Small intestine (tissue), 7 donors: ENCODE data around the gene STAT5A. TPM values are rescaled to one million over a fixed set of nuclear protein-coding genes. Genes with fewer than 3 reads are reported as not detected.

Experiments used
- DNase-seq, 2 donors: peaks; one replicate each; pipeline versions ENCODE4 v3.0.0 to v3.0.0-alpha.2; 2013
- FAIRE-seq: peaks from 2 replicates; lab custom pipeline; 2012; peaks lifted over from hg19 to GRCh38; lab: Jason Lieb, UNC
- H3K27ac ChIP-seq, 3 donors: one replicate each; pipeline ENCODE4 v1.5.1; 2013; ENCODE audit warnings: low read length in 2 of 3, mild to moderate bottlenecking in 2 of 3, control low read depth in 1 of 3, inconsistent platforms in 1 of 3, low read depth in 1 of 3, moderate library complexity in 1 of 3
- H3K27me3 ChIP-seq, 3 donors: one replicate each; pipeline ENCODE4 v1.6.1; 2013; ENCODE audit warnings: low read length in 3 of 3, inconsistent platforms in 1 of 3; ENCODE audit not compliant: control insufficient read depth in 3 of 3, insufficient read depth in 3 of 3
- H3K36me3 ChIP-seq, 3 donors: one replicate each; pipeline ENCODE4 v1.6.1; 2013; ENCODE audit warnings: low read length in 3 of 3, inconsistent platforms in 1 of 3, low read depth in 1 of 3, mild to moderate bottlenecking in 1 of 3, moderate library complexity in 1 of 3; ENCODE audit not compliant: control insufficient read depth in 3 of 3, insufficient read depth in 2 of 3
- H3K4me1 ChIP-seq, 3 donors: one replicate each; pipeline ENCODE4 v1.6.1; 2013; ENCODE audit warnings: low read length in 2 of 3, inconsistent platforms in 1 of 3, low read depth in 1 of 3, mild to moderate bottlenecking in 1 of 3, moderate library complexity in 1 of 3; ENCODE audit not compliant: control insufficient read depth in 3 of 3, insufficient read depth in 2 of 3
- H3K4me3 ChIP-seq, 3 donors: one replicate each; pipeline ENCODE4 v1.5.1; 2013; ENCODE audit warnings: low read length in 3 of 3, control low read depth in 1 of 3, inconsistent platforms in 1 of 3, low read depth in 1 of 3, mild to moderate bottlenecking in 1 of 3, moderate library complexity in 1 of 3
- H3K9me3 ChIP-seq, 2 donors: one replicate each; pipeline ENCODE4 v1.6.1; 2013; ENCODE audit warnings: low read depth in 1 of 2, low read length in 1 of 2; ENCODE audit not compliant: control insufficient read depth in 2 of 2, insufficient read depth in 1 of 2
- whole genome bisulfite sequencing, 3 donors: extraction: QIAGEN DNeasy Blood & Tissue Kit; methylation state at CpG; one replicate each; pipeline ENCODE4 v1.1.7; 2013; 5-methylcytosine and 5-hydroxymethylcytosine counted together
- polyA plus RNA-seq, 4 donors: library from polyadenylated mRNA; stranded (reverse) in 3 of 4; unstranded in 1 of 4; fragments of 200-250 nt in 3 of 4; fragments of 120-200 nt in 1 of 4; gene quantifications; one replicate each; pipeline versions ENCODE4 v1.2.1 to v1.2.3, GENCODE V29; 2013
- donor health status: healthy with polysubstance abuse.
- donor health status: control.
- donor health status: control.
- donor health status: Bipolar disorder and iron deficiency.
- donor health status: healthy.

The STAT5A gene
- polyA plus RNA-seq, 4 donors: 2.7 to 18.3 (median 12.1) TPM

DNA sequence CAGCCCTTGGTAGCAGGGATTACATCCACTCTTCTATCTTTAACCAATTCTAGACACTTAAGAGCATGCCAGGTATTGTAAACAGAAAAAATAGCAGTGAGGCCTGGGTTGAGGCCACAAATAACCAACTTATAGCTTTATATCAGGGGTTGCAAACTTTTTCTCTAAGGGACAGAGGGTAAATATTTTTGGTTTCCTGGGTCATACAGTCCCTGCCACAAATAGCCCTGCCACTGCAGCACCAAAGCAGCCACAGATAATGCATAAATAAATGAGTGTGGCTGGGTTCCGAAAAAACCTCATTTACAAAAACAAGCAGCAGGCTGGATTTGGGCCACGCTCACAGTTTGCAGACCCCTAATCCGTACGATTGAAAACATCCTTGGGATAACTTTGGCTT lies 53.3 kb downstream of the STAT5A start:
- H3K27ac ChIP-seq: no peak overlapping the region
- FAIRE-seq: no peak
- WGBS, 3 donors: 78 to 93% (median 86%) methylated on average over 4 of the region's 4 CpGs

DNA sequence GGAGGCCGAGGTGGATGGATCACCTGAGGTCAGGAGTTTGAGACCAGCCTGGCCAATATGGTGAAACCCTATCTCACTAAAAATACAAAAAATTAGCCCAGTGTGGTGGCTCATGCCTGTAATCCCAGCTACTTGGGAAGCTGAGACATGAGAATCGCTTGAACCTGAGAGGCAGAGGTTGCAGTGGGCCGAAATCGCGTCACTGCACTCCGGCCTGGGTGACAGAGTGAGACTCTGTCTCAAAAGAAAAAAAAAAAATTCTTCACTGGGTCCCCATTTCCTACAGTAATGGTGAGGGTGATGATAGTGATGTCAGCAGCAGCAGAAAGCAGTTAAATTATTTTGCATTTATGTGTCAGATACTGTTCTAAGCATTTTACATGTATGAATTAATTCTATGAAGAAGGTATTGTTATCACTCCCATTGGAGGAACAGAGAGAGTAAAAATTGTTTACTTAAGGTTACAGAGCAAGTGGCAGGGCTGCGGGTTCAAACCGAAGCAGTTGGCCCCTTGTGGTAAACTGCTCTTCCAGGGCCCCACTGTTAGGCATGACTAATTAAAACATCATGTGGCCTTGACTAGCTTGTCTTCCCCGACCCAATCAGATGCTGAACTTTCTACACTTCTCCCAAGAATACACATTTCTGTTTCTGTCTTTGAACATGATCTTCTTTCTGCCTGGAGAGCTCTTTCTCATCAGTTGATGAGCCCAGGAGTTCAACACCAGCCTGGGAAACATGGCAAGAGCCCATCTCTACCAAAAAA lies 54.1 kb downstream of the STAT5A start:
- Histone ChIP-seq H3K4me1 (peaks cover 0 to under 1% (median 0%) of the 10 kb centered on the region in 3 donors), H3K36me3 (peaks cover 2 to 65% (median 21%) of the 10 kb centered on the region in 3 donors), H3K9me3 (no peaks in the 10 kb centered on the region), H3K4me3 (no peak overlapping the region), H3K27me3 (no peaks in the 10 kb centered on the region), H3K27ac (peak overlapping the region in 1 of 3 donors; percentile 42)
- DNase-seq (peak in 1 of 2 donors; percentile 22), FAIRE-seq (no peak)
- WGBS, 3 donors: 66 to 90% (median 83%) methylated on average over 9 of the region's 9 CpGs

More for the DNA sequence above, 53.3 kb downstream of the STAT5A start:
- Histone ChIP-seq H3K27me3 (no peaks in the 10 kb centered on the region), H3K4me3 (no peak overlapping the region), H3K4me1 (no peaks in the 10 kb centered on the region), H3K9me3 (no peaks in the 10 kb centered on the region), H3K36me3 (peaks cover 2 to 71% (median 21%) of the 10 kb centered on the region in 3 donors)
- DNase-seq: no peak

DNA sequence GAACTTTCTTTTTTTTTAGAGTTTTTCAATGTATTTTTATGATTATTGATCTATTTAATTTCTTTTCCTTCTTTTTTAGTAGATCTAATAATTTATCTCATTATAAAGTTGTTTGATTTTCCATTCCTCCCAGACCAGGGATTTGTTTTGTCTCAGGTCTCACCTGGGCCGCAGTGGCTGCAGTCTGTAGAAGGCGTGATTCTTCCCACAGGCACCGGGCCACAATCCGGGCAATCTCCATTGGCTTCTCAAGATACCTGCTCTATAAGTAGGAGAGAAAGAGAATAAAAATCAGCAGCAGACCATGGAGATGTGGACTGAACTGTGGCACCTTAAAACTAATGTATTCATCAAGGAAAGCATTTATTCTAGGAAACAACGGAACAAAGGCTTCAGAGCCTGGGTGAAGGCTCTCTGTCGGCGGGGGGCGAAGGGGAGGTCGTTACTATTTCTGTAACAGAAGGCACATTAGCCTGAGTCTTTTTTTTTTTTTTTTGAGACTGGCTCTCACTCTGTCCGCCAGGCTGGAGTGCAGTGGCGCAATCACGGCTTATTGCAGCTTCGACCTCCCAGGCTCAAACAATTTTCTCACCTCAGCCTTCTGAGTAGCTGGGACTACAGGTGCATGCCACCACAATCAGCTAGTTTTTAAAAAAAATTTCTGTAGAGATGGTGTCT lies 57.2 kb downstream of the STAT5A start:
- DNase-seq (no peak), FAIRE-seq (no peak)
- Histone ChIP-seq H3K4me3 (no peak overlapping the region), H3K27me3 (no peaks in the 10 kb centered on the region), H3K4me1 (peaks cover 3 to 7% (median 4%) of the 10 kb centered on the region in 3 donors), H3K9me3 (no peaks in the 10 kb centered on the region), H3K27ac (no peak overlapping the region), H3K36me3 (peaks cover 0 to 59% (median 19%) of the 10 kb centered on the region in 3 donors)
- 89 to 93% (median 91%) methylated on average over 13 of the region's 13 CpGs for WGBS, 3 donors

DNA sequence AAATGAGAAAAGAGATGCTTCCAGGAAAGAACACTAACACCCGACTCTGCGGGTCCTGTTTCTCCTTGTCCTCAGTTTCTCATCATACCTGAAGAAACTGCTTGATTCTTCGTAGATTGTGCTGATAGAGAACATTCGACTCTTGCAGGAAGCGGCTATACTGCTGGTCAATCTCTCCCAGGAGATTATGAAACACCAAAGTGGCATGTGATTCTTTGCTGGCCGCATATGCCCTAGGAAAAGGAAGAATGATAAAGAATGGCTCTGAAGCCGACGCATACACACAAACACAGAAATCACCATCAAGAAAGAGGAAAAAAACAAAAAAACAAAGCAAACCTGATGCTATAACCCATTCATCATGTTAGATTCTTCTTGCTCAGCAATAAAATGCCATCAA lies 58.2 kb downstream of the STAT5A start:
- H3K27ac ChIP-seq: no peak overlapping the region
- no peaks in the 10 kb centered on the region for H3K9me3 ChIP-seq
- no peak overlapping the region for H3K4me3 ChIP-seq
- peaks cover 3 to 7% (median 4%) of the 10 kb centered on the region in 3 donors for H3K4me1 ChIP-seq
- peaks cover 0 to 56% (median 19%) of the 10 kb centered on the region in 3 donors for H3K36me3 ChIP-seq
- DNase-seq: no peak
- WGBS, 3 donors: 91 to 95% (median 94%) methylated on average over 8 of the region's 8 CpGs
- FAIRE-seq: no peak
- H3K27me3 ChIP-seq: no peaks in the 10 kb centered on the region

DNA sequence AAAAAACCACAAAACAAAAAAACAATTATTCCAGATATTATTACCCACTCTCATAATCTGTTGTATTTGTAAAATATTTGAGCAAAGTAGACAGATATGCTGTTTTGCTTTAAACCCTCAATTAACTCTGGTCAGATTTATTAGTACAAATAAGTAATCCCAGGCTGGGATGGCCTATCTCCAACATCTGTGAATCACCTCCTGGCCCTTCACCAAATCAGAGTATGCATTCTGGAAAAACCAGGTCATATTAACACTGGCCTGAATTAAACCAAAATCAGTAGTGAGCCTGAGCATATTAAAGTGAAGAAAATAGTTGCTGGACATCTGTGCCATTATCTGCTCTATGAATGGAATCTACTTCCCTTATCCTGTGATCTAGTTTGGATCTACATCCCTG lies 58.9 kb downstream of the STAT5A start:
- peak overlapping the region in 1 of 3 donors; percentile 60 for H3K27ac ChIP-seq
- H3K4me3 ChIP-seq: no peak overlapping the region
- no peaks in the 10 kb centered on the region for H3K27me3 ChIP-seq
- H3K36me3 ChIP-seq: peaks cover 0 to 49% (median 19%) of the 10 kb centered on the region in 3 donors
- DNase-seq (peak in 1 of 2 donors; percentile 25), FAIRE-seq (no peak)
- H3K4me1 ChIP-seq: peaks cover 3 to 7% (median 4%) of the 10 kb centered on the region in 3 donors
- H3K9me3 ChIP-seq: no peaks in the 10 kb centered on the region

DNA sequence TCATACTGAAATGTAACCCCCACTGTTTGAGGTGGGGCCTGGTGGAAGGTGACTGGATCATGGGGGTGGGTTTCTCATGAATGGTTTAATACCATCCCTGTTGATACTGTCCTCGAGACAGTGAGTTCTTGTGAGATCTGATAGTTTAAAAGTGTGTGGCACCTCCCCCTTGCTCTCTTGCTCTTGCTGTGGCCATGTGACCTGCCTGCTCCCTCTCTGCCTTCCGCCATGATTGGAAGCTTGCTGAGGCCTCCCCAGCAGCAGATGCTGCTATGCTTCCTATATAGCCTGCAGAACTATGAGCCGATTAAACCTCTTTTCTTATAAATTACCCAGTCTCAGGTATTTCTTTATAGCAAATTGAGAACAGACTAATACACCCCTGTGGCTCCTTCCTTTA lies 59.3 kb downstream of the STAT5A start:
- Histone ChIP-seq H3K36me3 (peaks cover 0 to 45% (median 16%) of the 10 kb centered on the region in 3 donors), H3K9me3 (no peaks in the 10 kb centered on the region), H3K4me1 (peaks cover 3 to 7% (median 4%) of the 10 kb centered on the region in 3 donors), H3K27ac (peak overlapping the region in 1 of 3 donors; percentile 60), H3K27me3 (no peaks in the 10 kb centered on the region), H3K4me3 (no peak overlapping the region)
- FAIRE-seq (no peak), DNase-seq (no peak)
- 83 to 85% (median 84%) methylated on average over 3 of the region's 3 CpGs for WGBS, 3 donors

DNA sequence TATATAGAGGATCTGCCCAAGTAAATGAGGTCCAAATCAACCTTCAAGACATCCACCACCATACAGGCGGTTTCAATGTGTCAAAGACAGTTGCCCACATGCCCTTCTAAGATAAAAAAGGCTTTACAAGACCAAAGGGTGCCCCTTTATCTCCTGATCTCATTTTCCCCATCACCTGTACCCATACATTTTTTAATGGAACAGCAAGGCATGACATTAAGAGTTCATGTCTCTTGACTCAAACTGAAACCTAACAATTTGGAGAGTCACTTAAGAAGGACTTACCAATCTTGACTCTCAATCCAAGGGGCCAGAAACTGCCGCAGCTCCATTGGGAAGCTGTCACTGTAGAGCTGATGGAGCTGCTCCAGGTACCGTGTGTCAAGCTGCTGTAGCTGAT lies 59.8 kb downstream of the STAT5A start:
- peaks cover 3 to 7% (median 4%) of the 10 kb centered on the region in 3 donors for H3K4me1 ChIP-seq
- FAIRE-seq: no peak
- 90 to 98% (median 92%) methylated on average over 3 of the region's 3 CpGs for WGBS, 3 donors

DNA sequence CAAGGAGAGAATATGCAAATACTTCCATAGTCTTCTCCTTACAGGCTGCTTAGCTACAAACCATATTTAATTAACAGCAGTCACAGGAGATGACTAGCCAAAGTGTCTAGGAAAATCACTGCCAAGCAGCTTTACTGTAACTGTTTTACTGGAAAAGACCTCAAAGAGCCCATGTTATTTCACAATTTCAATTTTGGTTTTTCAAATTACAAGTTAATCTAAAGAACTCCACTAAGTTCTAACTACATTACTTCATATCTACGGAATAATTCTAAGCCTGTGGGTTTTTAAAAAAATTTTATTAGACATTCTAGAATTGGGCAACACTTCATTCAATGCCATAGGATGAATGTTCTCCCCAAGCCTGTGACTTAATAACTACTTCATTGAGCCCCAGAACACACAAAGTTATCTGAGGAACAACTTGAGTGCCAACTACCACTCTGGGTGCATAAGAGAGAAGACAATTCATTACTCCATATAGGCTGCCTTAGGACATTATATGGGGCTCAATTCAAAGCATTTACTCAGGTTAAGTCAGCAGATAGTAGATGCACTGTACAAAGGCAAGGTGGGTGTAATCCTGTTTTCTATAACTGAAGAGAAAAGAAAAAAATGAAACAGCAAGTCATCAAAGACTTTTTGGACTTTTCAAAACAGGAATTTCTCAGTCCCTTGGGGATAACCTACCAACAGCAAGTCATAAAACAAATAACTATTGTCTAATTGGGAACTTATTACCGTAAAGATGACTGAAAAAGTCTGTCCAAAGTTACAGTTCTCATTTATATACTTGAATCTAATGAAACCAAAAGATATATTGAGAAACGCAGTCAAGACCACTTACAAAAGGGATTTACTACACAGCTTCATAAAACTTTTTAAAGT lies 66.9 kb downstream of the STAT5A start:
- WGBS, 3 donors: 66 to 86% (median 73%) methylated on average over 3 of the region's 3 CpGs
- Histone ChIP-seq H3K9me3 (no peaks in the 10 kb centered on the region), H3K4me1 (peaks cover under 1 to 6% (median 1%) of the 10 kb centered on the region in 3 donors), H3K4me3 (no peak overlapping the region), H3K27me3 (no peaks in the 10 kb centered on the region), H3K27ac (peak overlapping the region in 1 of 3 donors; percentile 20), H3K36me3 (peaks cover 0 to 24% (median 0%) of the 10 kb centered on the region in 3 donors)
- DNase-seq (no peak), FAIRE-seq (no peak)

More for the DNA sequence above, 59.8 kb downstream of the STAT5A start:
- Histone ChIP-seq H3K27ac (no peak overlapping the region), H3K27me3 (no peaks in the 10 kb centered on the region), H3K4me3 (no peak overlapping the region), H3K36me3 (peaks cover 0 to 41% (median 15%) of the 10 kb centered on the region in 3 donors), H3K9me3 (no peaks in the 10 kb centered on the region)
- DNase-seq: no peak
